ENCODE results near the gene GCSAM.

Gene GCSAM

GRCh38 chr3:112093180-112093522 lies 39.9 kb downstream of the GCSAM start:
- TF ChIP-seq EZH2 (IDR thresholded peaks at IDR 0.05; ENCODE audit: borderline replicate concordance, low read depth, low read length, severe bottlenecking) (no peak), CTCF (IDR thresholded peaks at IDR 0.05; ENCODE audit: borderline replicate concordance, extremely low read depth, low read length, poor library complexity, severe bottlenecking) (no peak)
- Histone ChIP-seq H3K9ac (ENCODE audit: low read depth, low read length) (no peak overlapping the region), H2AFZ (ENCODE audit: low read depth, low read length) (no peak overlapping the region), H3K4me3 (ENCODE audit: low read depth in 1 of 2, low read length in 2 of 2) (no peak overlapping the region), H3K36me3 (ENCODE audit: insufficient read depth, low read length) (no peaks in the 10 kb centered on the region), H3K4me1 (ENCODE audit: insufficient read depth, low read length) (no peaks in the 10 kb centered on the region), H3K4me2 (ENCODE audit: insufficient read depth, low read length) (no peak overlapping the region), H3K27me3 (ENCODE audit: insufficient read depth, low read length, poor library complexity) (peaks cover 5% of the 10 kb centered on the region), H4K20me1 (ENCODE audit: insufficient read depth, low read length) (no peaks in the 10 kb centered on the region), H3K79me2 (ENCODE audit: insufficient read depth, low read length) (no peaks in the 10 kb centered on the region), H3K9me3 (ENCODE audit: insufficient read depth, low read length, severe bottlenecking) (no peaks in the 10 kb centered on the region), H3K27ac (ENCODE audit: low read length) (no peak overlapping the region)
- DNase-seq (no peak), ATAC-seq (ENCODE audit: insufficient read depth, low read depth) (no peak)

- TF ChIP-seq EZH2 (IDR thresholded peaks at IDR 0.05; ENCODE audit: borderline replicate concordance, low read depth, low read length, severe bottlenecking): no peak
- no peak for TF ChIP-seq CTCF (IDR thresholded peaks at IDR 0.05; ENCODE audit: borderline replicate concordance, extremely low read depth, low read length, poor library complexity, severe bottlenecking)
- no peak for DNase-seq
- Histone ChIP-seq H3K9ac (ENCODE audit: low read depth, low read length) (no peak overlapping the region), H3K27ac (ENCODE audit: low read length) (no peak overlapping the region), H3K4me3 (ENCODE audit: low read depth in 1 of 2, low read length in 2 of 2) (no peak overlapping the region), H3K9me3 (ENCODE audit: insufficient read depth, low read length, severe bottlenecking) (no peaks in the 10 kb centered on the region), H4K20me1 (ENCODE audit: insufficient read depth, low read length) (no peaks in the 10 kb centered on the region), H3K27me3 (ENCODE audit: insufficient read depth, low read length, poor library complexity) (peaks cover 10% of the 10 kb centered on the region), H3K79me2 (ENCODE audit: insufficient read depth, low read length) (no peaks in the 10 kb centered on the region), H3K4me2 (ENCODE audit: insufficient read depth, low read length) (no peak overlapping the region), H3K4me1 (ENCODE audit: insufficient read depth, low read length) (no peaks in the 10 kb centered on the region), H2AFZ (ENCODE audit: low read depth, low read length) (no peak overlapping the region), H3K36me3 (ENCODE audit: insufficient read depth, low read length) (no peaks in the 10 kb centered on the region)
- ATAC-seq (ENCODE audit: insufficient read depth, low read depth): peak; percentile 49; the same call in 2 of the 3 replicates
Measured at GRCh38 chr3:112092496-112093179, 40.4 kb downstream of the GCSAM start.

- no peak overlapping the region for H3K4me2 ChIP-seq (ENCODE audit: insufficient read depth, low read length)
- no peaks in the 10 kb centered on the region for H3K9me3 ChIP-seq (ENCODE audit: insufficient read depth, low read length, severe bottlenecking)
- no peaks in the 10 kb centered on the region for H3K79me2 ChIP-seq (ENCODE audit: insufficient read depth, low read length)
- H2AFZ ChIP-seq (ENCODE audit: low read depth, low read length): no peak overlapping the region
- no peaks in the 10 kb centered on the region for H3K4me1 ChIP-seq (ENCODE audit: insufficient read depth, low read length)
- H3K4me3 ChIP-seq (ENCODE audit: low read depth in 1 of 2, low read length in 2 of 2): no peak overlapping the region
- DNase-seq (no peak), ATAC-seq (ENCODE audit: insufficient read depth, low read depth) (no peak)
- no peaks in the 10 kb centered on the region for H4K20me1 ChIP-seq (ENCODE audit: insufficient read depth, low read length)
- H3K27ac ChIP-seq (ENCODE audit: low read length): no peak overlapping the region
- no peak overlapping the region for H3K9ac ChIP-seq (ENCODE audit: low read depth, low read length)
- no peaks in the 10 kb centered on the region for H3K36me3 ChIP-seq (ENCODE audit: insufficient read depth, low read length)
- TF ChIP-seq CTCF (IDR thresholded peaks at IDR 0.05; ENCODE audit: borderline replicate concordance, extremely low read depth, low read length, poor library complexity, severe bottlenecking) (no peak), EZH2 (IDR thresholded peaks at IDR 0.05; ENCODE audit: borderline replicate concordance, low read depth, low read length, severe bottlenecking) (no peak)
- H3K27me3 ChIP-seq (ENCODE audit: insufficient read depth, low read length, poor library complexity): peaks cover 8% of the 10 kb centered on the region
Measured at GRCh38 chr3:112090887-112091586, 42.0 kb downstream of the GCSAM start.
